ENCODE measurements around the gene FKBP1A.
"Not testable (repeated sequence)": the region's sequence is repeated elsewhere in the genome, so short reads cannot be mapped to it uniquely, and the experiment has no call there.

Gene FKBP1A

GRCh38 chr20:1415667-1416468 is 23.0 kb upstream of the FKBP1A start:
- no peak for DNase-seq

DNA sequence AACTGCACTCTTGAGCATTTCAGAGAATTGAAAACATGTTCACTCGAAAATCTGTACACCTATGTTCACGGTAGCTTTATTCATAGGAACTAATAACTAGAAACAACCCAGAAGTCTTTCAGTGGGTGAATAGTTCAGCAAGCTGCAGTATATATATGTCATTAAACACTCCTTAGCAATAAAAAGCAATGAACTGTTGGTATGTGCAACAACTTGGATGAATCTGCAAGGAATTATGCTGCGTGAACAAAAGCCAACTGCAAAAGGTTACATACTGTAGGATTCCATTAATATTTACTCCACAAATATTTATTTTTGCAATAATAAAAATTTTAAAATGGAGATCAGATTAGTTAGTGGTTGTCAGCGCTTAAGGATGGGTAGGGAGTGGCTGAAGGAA is 22.1 kb upstream of the FKBP1A start:
- DNase-seq: no peak

DNA sequence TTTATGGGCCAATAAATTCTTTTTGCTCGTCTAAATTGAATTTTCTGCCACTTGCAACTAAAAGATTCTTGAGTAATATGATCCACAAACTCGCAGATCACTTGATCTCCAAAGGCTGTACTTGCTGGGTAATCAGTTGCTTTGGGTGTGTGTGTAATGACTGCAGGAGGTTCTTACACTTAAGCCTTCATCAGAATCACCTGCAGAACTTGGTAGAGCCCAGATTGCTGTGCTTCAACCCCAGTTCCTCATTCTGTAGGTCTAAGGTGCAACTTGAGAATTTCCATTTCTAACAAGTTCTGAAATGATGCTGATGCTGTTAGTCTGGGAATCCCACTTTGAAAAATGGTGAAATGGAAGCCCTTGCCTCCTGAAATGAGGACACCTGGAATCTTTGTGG is 12.9 kb upstream of the FKBP1A start:
- no peak for DNase-seq

DNA sequence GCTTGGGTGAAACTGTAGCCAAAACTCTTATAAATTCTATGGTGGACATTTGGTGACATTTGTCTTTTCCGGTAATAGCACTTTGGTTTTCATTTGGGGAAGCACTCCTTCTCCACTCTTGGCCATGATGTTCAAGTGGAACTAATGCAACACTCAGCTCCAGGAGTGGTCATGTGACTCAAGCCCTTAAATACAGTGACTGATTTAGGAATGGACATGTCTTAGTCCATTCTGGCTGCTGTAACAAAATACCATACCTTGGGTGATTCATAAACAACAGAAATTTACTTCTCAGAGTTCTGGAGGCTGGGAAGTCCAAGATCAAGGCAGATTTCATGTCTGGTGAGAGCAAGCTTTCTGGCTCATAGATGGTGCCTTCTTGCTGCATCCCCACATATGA is 10.8 kb upstream of the FKBP1A start:
- DNase-seq: no peak

DNA sequence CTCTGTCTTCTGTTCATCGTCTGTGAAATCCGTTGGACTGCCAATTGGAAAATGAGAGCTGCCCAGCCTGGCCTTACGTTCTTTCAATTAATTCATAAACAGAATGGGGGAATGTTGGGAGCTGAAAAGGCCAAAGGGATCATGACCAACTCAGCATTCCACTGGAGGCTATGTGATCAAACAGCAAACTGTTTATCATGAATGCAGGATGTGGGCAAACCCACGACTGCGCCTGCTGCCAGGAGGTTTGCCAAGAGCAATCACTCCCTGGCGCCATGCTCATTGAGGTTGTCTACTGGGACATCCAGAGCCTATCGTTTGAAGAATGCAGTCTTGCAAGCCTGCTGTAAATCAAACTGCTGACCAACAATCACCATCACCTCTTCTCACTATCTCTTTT is 9.3 kb upstream of the FKBP1A start:
- no peak for DNase-seq

DNA sequence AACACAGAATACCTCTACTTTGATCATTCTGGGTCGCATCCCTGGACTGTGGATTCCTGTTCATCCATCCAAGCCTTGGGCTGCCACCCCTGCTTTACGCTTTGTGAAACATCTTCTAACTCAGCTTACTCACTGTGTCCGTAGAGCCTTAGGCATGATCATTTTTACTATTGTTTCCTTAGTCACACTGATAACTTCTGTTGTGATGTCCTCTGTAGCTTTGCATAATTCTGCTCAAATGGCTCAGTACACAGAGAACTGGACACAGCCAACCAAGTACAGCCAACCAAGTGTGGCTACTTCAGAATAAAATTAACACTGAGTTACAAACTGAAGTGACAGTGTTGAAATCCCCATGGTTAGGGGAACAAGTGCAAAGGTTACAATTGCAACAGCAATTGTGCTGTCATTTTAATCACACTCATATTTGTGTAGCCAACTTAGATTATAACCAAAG is 8.6 kb upstream of the FKBP1A start:
- DNase-seq: no peak

- not testable (repeated sequence) for DNase-seq
Observed at GRCh38 chr20:1399678-1400366, 7.0 kb upstream of the FKBP1A start.

GRCh38 chr20:1398185-1398584 is 5.3 kb upstream of the FKBP1A start:
- DNase-seq: not testable (repeated sequence)

DNA sequence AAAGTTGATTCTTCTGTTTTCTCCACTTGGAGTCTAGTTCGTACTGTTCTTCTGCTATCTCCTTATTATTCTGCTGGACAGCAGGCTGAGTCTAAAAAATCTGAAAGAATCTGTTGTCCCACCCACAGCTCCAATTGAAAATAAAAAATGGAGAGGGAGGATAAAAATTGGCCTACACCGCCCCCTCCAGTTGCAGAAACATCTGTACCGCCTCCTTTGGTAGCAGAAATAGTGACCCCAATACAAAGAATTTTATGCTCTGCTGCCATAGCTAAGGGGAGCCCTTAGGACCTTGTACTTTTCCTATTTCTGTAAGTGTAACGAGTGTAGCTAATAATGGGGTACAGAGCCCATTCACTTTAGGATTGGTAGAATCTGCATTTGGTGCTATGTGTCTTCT is 4.9 kb upstream of the FKBP1A start:
- DNase-seq: no peak

DNA sequence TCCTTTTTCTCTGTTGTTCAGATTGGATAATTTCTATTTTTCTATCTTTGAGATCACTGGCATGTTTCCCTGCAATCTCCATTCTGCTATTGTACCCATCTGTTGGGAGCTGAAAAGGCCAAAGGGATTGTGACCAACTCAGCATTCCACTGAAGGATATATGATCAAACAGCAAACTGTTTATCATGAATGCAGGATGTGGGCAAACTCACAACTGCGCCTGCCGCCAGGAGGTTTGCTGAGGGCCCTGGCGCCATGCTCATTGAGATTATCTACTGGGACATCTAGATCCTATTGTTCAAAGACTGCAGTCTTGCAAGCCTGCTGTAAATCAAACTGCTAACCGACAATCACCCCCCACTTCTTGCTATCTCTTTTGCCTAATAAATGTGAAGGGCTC is 3.8 kb upstream of the FKBP1A start:
- no peak for DNase-seq

GRCh38 chr20:1396264-1396663 is 3.4 kb upstream of the FKBP1A start:
- DNase-seq: no peak

GRCh38 chr20:1394686-1395085 is 1.8 kb upstream of the FKBP1A start:
- DNase-seq: no peak

DNA sequence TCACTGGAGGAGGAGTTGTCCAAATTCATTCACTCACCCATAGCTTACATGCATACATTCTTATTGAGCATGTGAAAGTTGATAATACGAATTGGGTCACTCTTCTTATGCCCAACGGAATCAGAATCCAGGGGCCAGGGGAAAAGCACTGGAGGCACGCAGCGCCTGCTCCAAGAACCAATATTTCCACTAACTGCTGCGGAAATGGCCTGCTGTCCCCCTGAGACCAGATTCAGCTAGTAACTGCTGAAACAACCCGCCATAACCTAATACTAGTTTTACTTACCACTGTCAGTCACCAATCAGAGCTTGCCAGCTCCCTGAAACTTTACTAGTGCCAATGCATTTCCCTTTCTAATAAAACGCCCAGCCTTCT is 641 bp upstream of the FKBP1A start:
- DNase-seq: no peak

- DNase-seq: no peak
Observed at GRCh38 chr20:1392443-1392692, 486 bp downstream of the FKBP1A start.

- DNase-seq: no peak
Observed at GRCh38 chr20:1391640-1392442, 1.0 kb downstream of the FKBP1A start.

DNA sequence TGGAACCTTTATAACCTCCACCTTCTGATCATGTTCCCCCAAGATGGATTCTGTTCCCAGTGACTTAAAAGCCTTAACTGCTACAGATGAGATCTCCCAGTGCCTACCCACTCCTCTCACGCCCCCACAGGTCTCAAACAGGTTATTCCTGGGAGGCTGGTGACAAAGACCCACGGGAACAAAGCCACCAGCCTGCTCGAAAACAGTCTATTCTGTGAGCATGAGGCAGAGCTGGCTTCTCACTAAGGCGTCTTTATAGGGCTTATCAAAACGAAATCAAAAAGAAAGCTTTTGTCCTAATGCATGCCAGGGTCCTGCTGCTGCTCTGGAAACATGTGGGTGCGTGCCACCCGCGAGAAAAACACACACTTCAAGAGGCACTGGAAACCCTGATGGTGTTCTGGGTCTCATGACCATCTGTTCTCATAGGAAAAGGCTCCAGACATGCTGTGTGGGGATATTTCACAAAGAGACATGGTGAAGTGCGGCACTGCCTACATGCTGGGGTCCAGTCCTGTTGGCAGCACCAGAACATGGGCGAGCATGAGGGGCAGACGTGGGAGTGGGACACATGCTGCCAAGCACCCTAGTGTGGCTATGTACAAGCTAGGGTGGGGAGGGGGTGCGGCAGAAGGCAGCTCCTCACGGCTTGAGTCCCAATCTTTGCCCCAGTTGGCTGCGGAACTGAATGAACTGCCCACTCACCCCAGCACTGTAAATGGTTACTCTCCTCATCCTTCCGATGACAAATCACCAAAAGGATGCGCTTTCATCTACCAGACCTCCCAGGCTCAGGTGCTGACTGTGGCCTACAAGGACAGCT is 2.1 kb downstream of the FKBP1A start:
- DNase-seq: no peak

DNA sequence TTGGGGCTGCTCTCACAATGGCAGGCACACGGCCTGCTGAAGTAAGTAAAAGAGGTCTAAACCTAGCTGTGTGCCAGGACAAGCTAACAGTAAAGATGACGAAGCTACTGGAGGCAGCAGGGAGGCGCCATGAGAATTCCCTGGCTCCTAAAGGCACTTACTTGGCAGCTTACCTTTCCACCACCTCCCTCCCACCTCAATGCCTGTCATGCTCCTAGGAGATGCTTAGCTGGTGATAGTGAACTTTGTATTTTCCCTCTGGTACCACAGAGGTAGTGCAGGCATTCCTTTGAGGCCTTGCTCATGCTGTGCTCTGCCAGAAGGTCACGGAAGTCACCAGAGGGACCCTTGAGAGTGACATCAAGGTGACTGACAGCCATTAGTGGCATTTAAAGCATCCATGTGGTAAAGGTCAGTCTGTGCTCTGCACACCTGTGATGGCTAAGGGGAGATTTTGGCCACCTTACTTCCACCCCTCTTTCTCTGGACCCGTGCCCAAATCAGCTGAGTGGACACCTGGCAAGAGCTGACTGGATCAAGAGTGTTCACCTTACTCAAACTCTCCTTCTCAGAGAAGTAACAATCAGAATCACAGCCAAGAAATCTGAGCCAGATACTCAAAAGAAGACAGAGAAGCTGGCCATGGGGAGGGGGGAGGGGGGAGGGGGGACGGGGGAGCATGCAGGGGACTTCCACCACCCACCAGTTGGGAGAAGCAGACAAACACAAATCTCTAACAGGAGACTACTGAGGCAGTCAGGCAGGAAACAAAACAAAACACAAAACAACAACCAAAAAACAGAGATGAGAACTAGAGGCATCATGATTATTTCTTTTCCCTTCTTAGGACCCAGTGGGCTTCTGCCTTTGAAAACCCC is 2.9 kb downstream of the FKBP1A start:
- peak; percentile 34 for DNase-seq

DNA sequence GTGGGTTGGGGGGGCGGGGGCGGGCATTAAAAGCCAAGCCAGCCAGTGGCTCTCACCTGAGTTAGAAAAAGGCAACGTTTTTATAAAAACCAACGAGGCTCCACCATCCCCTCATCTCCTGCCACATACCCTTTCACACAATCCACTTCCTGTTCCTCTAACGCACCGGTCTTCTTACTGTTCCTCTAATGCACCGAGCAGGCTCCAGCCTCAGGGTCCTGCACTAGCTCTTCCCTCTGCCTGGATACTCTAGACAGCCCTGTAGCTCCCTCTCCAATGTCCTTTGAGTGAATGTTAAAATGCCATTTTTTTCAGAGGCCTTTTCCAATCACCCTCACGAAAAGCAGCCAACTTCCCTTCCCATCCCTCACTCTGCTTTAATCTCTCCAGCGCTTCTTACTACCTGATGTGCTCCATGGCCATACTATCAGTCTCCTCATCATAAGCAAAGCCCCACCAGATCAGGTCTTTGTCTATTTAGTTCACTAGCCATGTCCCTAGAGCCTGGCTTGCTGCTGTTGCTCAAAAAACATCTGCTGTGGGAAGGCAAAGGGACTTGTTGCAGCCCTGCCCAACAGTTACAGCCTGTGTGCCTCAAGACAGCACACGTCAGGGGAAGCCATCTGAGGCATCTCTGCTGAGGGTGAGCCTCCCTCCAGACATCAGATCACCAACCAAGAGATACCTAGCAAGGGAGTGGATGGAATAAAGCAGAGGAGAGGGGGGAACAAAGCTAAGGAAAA is 3.9 kb downstream of the FKBP1A start:
- peak; percentile 41 for DNase-seq

DNA sequence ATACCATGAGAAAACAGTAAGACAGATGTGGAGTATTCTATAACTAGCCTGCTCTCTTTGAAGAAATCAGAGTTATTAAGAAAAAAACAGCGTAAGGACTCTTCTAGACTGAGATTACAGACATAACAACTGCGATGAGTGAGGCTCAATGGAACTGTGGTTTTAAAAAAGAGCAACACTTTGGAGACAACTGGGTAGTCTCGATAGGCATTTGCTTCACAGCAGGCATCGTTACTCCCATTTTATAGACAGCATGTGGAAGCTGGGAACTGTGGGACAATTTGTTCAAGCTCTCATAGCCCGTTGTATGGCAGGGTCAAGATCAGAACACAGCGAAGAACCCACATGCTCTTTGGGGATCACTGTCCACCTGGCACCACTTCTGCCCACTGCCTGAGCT is 4.6 kb downstream of the FKBP1A start:
- no peak for DNase-seq

- DNase-seq: no peak
Observed at GRCh38 chr20:1386323-1386722, 6.5 kb downstream of the FKBP1A start.
